VCaP (cell line): ENCODE results near the gene UBL4A.

Experiments
- H3K27ac ChIP-seq: fragments of 450-650 bp; 2 replicates; pipeline ENCODE4 v1.5.1; 2017
- TF ChIP-seq, protein P1 (sequence below): fragments of 450-650 bp; conservative IDR thresholded peaks from 2 replicates; pipeline ENCODE4 v1.5.1; 2017; ENCODE audit warnings: mild to moderate bottlenecking, moderate library complexity

The UBL4A gene

DNA sequence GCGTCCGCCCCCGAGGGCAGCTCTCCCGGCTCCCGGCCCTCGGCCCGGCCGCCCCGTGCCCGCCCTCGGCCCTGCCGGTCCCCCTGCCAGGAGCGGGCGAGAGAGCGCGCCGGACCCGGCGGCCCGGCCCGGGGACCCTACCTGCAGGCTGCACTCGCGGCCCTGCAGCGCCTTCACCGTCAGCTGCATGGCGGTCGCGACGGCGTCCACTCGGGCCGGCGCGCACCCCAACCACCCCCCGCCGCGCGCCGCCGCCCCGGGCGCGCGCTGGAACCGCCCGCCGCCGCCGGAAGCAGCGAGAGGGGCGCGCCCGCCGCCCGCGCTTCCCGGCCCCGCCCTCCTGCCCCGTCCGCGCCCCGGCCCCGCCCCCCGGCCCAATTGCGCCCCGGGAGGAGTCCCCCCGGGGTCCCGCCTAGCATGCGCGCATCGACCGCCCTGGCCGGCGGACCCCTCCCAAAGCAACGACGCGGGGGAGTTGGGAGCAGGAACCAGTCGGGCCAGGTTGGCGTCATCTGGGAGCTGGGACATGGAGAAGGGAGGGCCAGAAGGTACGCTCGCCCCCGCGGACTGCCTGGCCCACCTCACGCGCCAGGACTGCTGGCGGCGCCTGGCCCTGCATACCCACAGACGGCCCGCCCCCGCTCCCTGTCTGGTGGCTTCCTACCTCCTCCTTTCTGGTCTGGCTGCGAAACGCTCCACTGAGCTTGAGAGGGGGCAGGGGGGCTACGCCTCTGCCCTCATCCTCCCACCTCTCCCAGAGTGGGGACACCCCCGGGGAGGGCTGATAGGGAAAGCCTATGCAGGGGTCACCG, at the start of gene UBL4A:
Gene UBL4A (minus strand): TSS at position 220 of the 812 bp plus-strand sequence. CDS start 31 bp downstream, at position 189.
- TF ChIP-seq, protein P1, sequence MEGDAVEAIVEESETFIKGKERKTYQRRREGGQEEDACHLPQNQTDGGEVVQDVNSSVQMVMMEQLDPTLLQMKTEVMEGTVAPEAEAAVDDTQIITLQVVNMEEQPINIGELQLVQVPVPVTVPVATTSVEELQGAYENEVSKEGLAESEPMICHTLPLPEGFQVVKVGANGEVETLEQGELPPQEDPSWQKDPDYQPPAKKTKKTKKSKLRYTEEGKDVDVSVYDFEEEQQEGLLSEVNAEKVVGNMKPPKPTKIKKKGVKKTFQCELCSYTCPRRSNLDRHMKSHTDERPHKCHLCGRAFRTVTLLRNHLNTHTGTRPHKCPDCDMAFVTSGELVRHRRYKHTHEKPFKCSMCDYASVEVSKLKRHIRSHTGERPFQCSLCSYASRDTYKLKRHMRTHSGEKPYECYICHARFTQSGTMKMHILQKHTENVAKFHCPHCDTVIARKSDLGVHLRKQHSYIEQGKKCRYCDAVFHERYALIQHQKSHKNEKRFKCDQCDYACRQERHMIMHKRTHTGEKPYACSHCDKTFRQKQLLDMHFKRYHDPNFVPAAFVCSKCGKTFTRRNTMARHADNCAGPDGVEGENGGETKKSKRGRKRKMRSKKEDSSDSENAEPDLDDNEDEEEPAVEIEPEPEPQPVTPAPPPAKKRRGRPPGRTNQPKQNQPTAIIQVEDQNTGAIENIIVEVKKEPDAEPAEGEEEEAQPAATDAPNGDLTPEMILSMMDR = no peak
- peak within 1 kb of the TSS; percentile 85 for H3K27ac ChIP-seq

DNA sequence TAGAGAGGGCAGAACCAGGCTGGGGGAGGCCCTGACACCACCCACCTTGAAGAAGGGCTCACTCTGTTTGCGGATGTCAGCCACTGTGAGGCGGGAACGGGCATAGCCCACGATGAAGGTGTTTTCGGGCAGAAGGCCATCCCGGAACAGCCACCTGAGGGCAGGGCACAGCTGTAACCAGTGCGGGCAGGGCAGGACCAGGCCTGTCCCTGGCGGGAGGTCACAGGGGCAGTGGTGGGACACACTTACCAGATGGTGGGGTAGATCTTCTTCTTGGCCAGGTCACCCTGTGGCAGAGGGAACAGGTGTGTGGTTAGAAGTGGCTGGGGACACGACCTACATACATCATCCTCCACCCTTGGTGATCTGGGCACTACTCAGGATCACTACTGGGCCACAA, 49.5 kb upstream of the UBL4A start:
- TF ChIP-seq, protein P1 = no peak
- no peak overlapping the region for H3K27ac ChIP-seq

DNA sequence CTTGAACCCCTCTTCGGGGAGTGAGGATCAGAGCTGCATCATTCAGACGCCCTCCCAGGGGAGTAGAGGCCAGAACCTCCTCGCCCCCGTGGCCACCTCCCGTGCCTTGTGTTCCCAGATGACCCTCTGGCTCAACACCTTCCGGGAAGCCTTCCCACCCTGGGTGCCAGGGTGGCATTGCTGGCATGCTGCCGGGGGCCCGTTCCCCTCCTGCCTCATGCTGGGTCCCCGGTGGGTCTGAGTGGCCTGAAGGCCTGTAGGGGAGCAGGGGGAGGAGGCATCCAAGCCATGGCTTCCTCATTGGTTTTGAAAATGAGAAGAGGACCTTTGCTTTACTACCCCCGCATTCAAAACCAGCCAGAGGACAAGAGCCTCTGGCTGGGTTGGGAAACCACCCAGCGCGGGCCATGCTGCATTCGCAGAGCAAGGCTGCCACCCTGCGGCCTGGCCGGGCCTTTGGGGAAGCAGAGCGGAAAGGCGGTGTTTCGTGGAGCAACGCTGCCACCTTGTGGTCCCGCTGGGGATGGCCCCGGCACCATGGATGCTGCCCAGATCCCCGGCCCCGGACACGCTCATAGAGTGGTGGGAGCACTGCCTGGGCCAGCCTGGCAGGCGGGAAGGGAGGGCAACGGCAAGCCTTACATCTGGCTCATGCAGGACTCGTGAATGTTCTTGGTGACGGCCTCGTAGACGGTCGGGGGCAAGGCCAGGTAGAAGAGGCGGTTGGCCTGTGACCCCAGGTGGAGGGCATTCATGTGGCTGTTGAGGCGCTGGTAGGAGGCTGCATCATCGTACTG, 48.3 kb upstream of the UBL4A start:
- H3K27ac ChIP-seq = peak overlapping the region; percentile 32; the same call in 1 of the 2 replicates
- TF ChIP-seq, protein P1 = peak; percentile 91

DNA sequence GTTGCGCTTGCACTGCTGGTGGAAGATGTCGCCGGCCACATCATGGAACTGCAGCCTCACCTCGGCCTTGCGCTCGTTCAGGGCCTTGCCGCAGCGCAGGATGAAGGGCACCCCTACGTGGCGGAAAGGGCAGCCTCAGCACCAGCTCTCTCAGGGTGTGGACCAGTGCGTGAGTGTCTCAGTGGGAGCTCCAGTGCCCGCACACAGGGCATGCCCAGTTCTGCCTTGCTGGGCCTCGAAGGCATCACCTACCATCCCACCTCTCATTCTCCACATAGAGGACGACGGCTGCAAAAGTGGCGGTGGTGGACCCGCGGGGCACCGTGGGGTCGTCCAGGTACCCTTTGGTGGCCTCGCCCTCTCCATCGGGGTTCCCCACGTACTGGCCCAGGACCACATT, 46.3 kb upstream of the UBL4A start:
- TF ChIP-seq, protein P1 = no peak

DNA sequence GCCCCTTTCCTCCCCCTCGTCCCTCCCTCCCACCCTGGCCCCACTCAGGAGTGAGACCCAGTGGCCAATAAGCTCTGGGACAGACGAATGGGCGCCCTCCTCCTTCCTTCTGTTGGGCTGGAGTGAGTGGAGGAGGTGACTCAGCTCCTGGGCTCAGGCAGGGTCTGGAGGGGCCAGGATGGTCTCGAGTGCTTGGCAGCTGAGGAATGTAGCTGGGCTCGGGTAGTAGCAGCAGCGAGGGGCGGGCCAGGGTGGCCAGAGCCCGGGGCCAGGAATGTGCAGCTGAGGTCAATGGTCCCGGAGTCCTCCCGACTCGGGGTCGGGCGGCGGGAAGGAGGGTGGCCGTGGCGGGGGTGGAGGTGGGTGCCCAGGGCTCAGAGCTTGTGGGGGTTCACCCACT, 45.2 kb upstream of the UBL4A start:
- TF ChIP-seq, protein P1 = no peak
- H3K27ac ChIP-seq = no peak overlapping the region

More for the DNA sequence above, 46.3 kb upstream of the UBL4A start:
- H3K27ac ChIP-seq = no peak overlapping the region

DNA sequence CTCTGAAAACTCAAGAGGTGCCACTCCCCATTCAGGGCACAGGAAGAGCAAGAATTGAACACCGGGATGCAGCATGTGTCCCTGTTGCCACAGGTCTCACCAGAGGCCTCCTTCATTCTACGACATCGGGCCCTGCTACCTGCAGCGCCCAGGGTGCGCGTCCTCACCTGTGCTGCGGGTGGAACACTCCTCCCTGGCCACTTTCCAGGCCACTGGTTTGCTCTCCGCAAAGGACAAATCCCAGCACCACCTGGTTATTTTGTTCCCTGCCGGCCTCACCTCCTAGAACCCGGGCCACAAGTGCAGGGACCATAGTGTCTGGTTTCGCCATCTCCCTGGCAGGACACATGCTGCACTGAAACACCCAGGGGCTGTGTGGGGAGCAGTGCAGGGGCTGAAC, 43.9 kb upstream of the UBL4A start:
- TF ChIP-seq, protein P1 = no peak
- H3K27ac ChIP-seq = no peak overlapping the region

DNA sequence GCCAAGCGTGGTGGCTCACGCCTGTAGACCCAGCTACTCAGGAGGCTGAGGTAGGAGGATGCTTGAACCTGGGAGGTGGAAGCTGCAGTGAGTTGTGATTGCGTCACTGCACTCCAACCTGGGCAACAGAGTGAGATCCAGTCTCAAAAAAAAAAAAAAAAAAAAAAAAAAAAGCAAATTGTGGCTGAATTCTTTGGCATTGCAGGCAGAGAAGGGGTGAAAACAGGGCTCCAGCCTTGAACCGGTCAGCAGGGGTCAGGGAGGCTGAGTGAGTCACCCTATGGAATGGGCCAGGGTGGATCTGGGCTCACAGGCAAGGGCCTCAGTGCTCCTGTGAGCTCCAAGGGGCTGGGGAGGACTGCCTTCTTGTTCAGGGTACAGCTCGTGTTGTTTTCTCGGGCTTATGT, 42.8 kb upstream of the UBL4A start:
- H3K27ac ChIP-seq = no peak overlapping the region

More for the DNA sequence above, 42.8 kb upstream of the UBL4A start:
- TF ChIP-seq, protein P1 = no peak
